H9 (cell line): ENCODE results near the gene NEURL1B. TPM values are rescaled to one million over a fixed set of nuclear protein-coding genes. Genes with fewer than 3 reads are reported as not detected.

Experiments used
- DNase-seq: peaks from one replicate; pipeline ENCODE4 v3.0.0-alpha.2; 2017
- H2AFZ ChIP-seq: one replicate; pipeline ENCODE4 v1.6.1; 2013; ENCODE audit warnings: mild to moderate bottlenecking, low read length, control low read depth, moderate library complexity
- H2AK5ac ChIP-seq: 2 replicates; pipeline ENCODE4 v1.6.1; 2013; ENCODE audit warnings: low read length, control low read depth, mixed read lengths; ENCODE audit not compliant: insufficient read length
- H2BK120ac ChIP-seq: one replicate; pipeline ENCODE4 v1.6.1; 2013; ENCODE audit warnings: low read depth, mild to moderate bottlenecking, low read length, control low read depth, inconsistent platforms; ENCODE audit not compliant: poor library complexity, severe bottlenecking
- H2BK12ac ChIP-seq: 2 replicates; pipeline ENCODE4 v1.6.1; 2013; ENCODE audit warnings: low read length, control low read depth, mixed read lengths, low read depth; ENCODE audit not compliant: insufficient read length
- H2BK15ac ChIP-seq: 2 replicates; pipeline ENCODE4 v1.6.1; 2013; ENCODE audit warnings: low read depth, low read length, control low read depth
- H2BK20ac ChIP-seq: one replicate; pipeline ENCODE4 v1.6.1; 2013; ENCODE audit warnings: low read depth, mild to moderate bottlenecking, low read length, control low read depth, inconsistent platforms; ENCODE audit not compliant: poor library complexity, severe bottlenecking
- H2BK5ac ChIP-seq: 2 replicates; pipeline ENCODE4 v1.6.1; 2013; ENCODE audit warnings: low read length, control low read depth, mixed read lengths; ENCODE audit not compliant: insufficient read length
- H3K14ac ChIP-seq: 2 replicates; pipeline ENCODE4 v1.6.1; 2013; ENCODE audit warnings: low read length, control low read depth; ENCODE audit not compliant: insufficient read depth
- H3K18ac ChIP-seq: 2 replicates; pipeline ENCODE4 v1.6.1; 2013; ENCODE audit warnings: low read depth, mild to moderate bottlenecking, mixed read lengths, low read length, control low read depth; ENCODE audit not compliant: insufficient read length
- H3K23ac ChIP-seq: 2 replicates; pipeline ENCODE4 v1.6.1; 2013; ENCODE audit warnings: low read length, control low read depth, mixed read lengths, low read depth; ENCODE audit not compliant: insufficient read length
- H3K23me2 ChIP-seq: 2 replicates; pipeline ENCODE4 v1.6.1; 2013; ENCODE audit warnings: low read depth, mild to moderate bottlenecking, mixed read lengths, low read length, control low read depth; ENCODE audit not compliant: insufficient read length, poor library complexity, severe bottlenecking
- H3K27ac ChIP-seq: 2 replicates; pipeline ENCODE4 v1.5.1; 2013; ENCODE audit warnings: low read length, control low read depth, mixed read lengths, low read depth; ENCODE audit not compliant: insufficient read length
- H3K27me3 ChIP-seq: 2 replicates; pipeline ENCODE4 v1.6.1; 2013; ENCODE audit warnings: low read length, control low read depth, inconsistent platforms; ENCODE audit not compliant: insufficient read depth
- H3K4ac ChIP-seq: 2 replicates; pipeline ENCODE4 v1.6.1; 2013; ENCODE audit warnings: low read depth, mild to moderate bottlenecking, control low read depth, inconsistent platforms, low read length, moderate library complexity
- H3K4me1 ChIP-seq: 2 replicates; pipeline ENCODE4 v1.6.1; 2013; ENCODE audit warnings: low read length, control low read depth, inconsistent platforms; ENCODE audit not compliant: insufficient read depth
- H3K4me2 ChIP-seq: 2 replicates; pipeline ENCODE4 v1.6.1; 2013; ENCODE audit warnings: low read length, control low read depth, mixed read lengths; ENCODE audit not compliant: insufficient read length, insufficient read depth
- H3K56ac ChIP-seq: 2 replicates; pipeline ENCODE4 v1.6.1; 2013; ENCODE audit warnings: low read depth, mild to moderate bottlenecking, mixed read lengths, low read length, control low read depth; ENCODE audit not compliant: insufficient read length
- H3K79me1 ChIP-seq: 2 replicates; pipeline ENCODE4 v1.6.1; 2013; ENCODE audit warnings: low read depth, mild to moderate bottlenecking, moderate library complexity, low read length, control low read depth, inconsistent platforms; ENCODE audit not compliant: insufficient read depth, poor library complexity, severe bottlenecking
- H3K79me2 ChIP-seq: 2 replicates; pipeline ENCODE4 v1.6.1; 2013; ENCODE audit warnings: low read length, control low read depth, inconsistent platforms; ENCODE audit not compliant: insufficient read depth
- H3K9ac ChIP-seq: 2 replicates; pipeline ENCODE4 v1.6.1; 2013; ENCODE audit warnings: low read length, control low read depth, mixed read lengths; ENCODE audit not compliant: insufficient read length; ENCODE audit errors: extremely low read depth
- H3K9me3 ChIP-seq: one replicate; pipeline ENCODE4 v1.6.1; 2013; ENCODE audit warnings: low read depth, low read length, inconsistent platforms; ENCODE audit not compliant: control insufficient read depth
- H3T11ph ChIP-seq: one replicate; pipeline ENCODE4 v1.6.1; 2013; ENCODE audit warnings: mild to moderate bottlenecking, low read length, control low read depth, inconsistent platforms
- H4K20me1 ChIP-seq: one replicate; pipeline ENCODE4 v1.6.1; 2013; ENCODE audit not compliant: control insufficient read depth, insufficient read length, insufficient read depth
- H4K5ac ChIP-seq: 2 replicates; pipeline ENCODE4 v1.6.1; 2013; ENCODE audit warnings: low read depth, mild to moderate bottlenecking, mixed read lengths, low read length, control low read depth; ENCODE audit not compliant: insufficient read length
- H4K8ac ChIP-seq: replicated peaks from 2 replicates; pipeline ENCODE4 v1.6.1; 2013; ENCODE audit warnings: low read length, control low read depth, mixed read lengths, low read depth; ENCODE audit not compliant: insufficient read length
- H4K91ac ChIP-seq: 2 replicates; pipeline ENCODE4 v1.6.1; 2013; ENCODE audit warnings: low read depth, mild to moderate bottlenecking, moderate library complexity, mixed read lengths, low read length, control low read depth; ENCODE audit not compliant: insufficient read length
- H3K27ac Mint-ChIP-seq, 3 experiments: 2 replicates in 2 of 3; 3 replicates in 1 of 3; pipeline ENCODE4 v1.8.0; 2020 to 2021; ENCODE audit warnings: mixed read lengths in 3 of 3, mild to moderate bottlenecking in 1 of 3, moderate library complexity in 1 of 3
- H3K27me3 Mint-ChIP-seq: 2 replicates; pipeline ENCODE4 v1.8.0; 2021; ENCODE audit warnings: low read depth, mild to moderate bottlenecking, moderate library complexity, mixed read lengths
- H3K36me3 Mint-ChIP-seq, 3 experiments: 2 replicates in 2 of 3; 3 replicates in 1 of 3; pipeline ENCODE4 v1.8.0; 2020 to 2021; ENCODE audit warnings: low read depth in 3 of 3, mixed read lengths in 3 of 3; ENCODE audit not compliant: insufficient read depth in 1 of 3
- H3K4me1 Mint-ChIP-seq, 2 experiments: 2 replicates each; pipeline ENCODE4 v1.8.0; 2020; ENCODE audit warnings: mixed read lengths in 2 of 2
- H3K4me3 Mint-ChIP-seq, 2 experiments: 2 replicates in 1 of 2; 3 replicates in 1 of 2; pipeline ENCODE4 v1.8.0; 2020 to 2021; ENCODE audit warnings: mild to moderate bottlenecking in 2 of 2, mixed read lengths in 2 of 2, moderate library complexity in 1 of 2
- H3K9me3 Mint-ChIP-seq, 2 experiments: 2 replicates in 1 of 2; 3 replicates in 1 of 2; pipeline ENCODE4 v1.8.0; 2020; ENCODE audit warnings: mild to moderate bottlenecking in 2 of 2, mixed read lengths in 2 of 2, moderate library complexity in 1 of 2
- WGBS: extraction: QIAGEN DNeasy Blood & Tissue Kit; methylation state at CpG from one replicate; pipeline ENCODE4 v1.1.7; 2013; ENCODE audit warnings: missing lambda C conversion rate, low lambda C conversion rate, mixed read lengths; ENCODE audit not compliant: insufficient read length; ENCODE audit errors: extremely low coverage; 5-methylcytosine and 5-hydroxymethylcytosine counted together
- total RNA-seq: library from RNA; stranded (reverse); gene quantifications from 2 replicates; pipeline ENCODE4 v1.2.1, GENCODE V29; 2021
- TF ChIP-seq, protein P1 (sequence below): fragments of 200-600 bp; sonication (generic); conservative IDR thresholded peaks from 3 replicates; pipeline ENCODE4 v1.8.0; 2021; ENCODE audit warnings: antibody characterized with exemption, mild to moderate bottlenecking

NEURL1B gene
- total RNA-seq, 1 experiment from 2014 or later, result 3.6 TPM

DNA sequence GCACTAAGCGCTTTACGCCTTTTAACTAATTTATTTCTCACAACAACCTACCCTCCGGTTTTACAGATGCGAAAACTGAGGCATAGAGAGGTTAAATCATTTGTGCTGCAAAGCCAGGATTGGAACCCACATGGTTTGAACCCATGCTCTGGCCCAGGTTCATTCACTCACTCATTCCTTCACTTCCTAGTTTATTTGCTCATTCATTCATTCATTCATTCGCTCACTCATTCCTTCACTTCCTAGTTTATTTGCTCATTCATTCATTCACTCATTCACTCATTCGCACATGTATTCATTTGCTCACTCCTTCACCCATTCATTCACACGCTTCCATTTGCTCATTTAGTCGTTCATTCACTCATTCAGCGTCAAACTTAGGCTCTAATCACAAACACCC is 29.4 kb downstream of the NEURL1B start:
- no peak overlapping the region for H2AFZ ChIP-seq
- no peak overlapping the region for H3K4ac ChIP-seq
- no peak overlapping the region for H2BK15ac ChIP-seq
- H3K4me2 ChIP-seq, result no peak overlapping the region
- H3K27ac ChIP-seq, result no peak overlapping the region
- H3K23me2 ChIP-seq, result no peaks in the 10 kb centered on the region
- Mint-ChIP-seq H3K36me3 (peaks cover 0 to 4% (median 0%) of the 10 kb centered on the region in 3 experiments; a peak in 1 of 7 replicates), H3K4me3 (no peak overlapping the region), H3K4me1 (peaks cover 0 to 13% of the 10 kb centered on the region in 2 experiments; a peak in 2 of 4 replicates), H3K9me3 (no peaks in the 10 kb centered on the region), H3K27ac (no peak overlapping the region), H3K27me3 (no peaks in the 10 kb centered on the region)
- no peak overlapping the region for H2AK5ac ChIP-seq
- H4K8ac ChIP-seq, result no peak overlapping the region
- WGBS, result no CpG with 5 or more reads among the region's 9 CpGs
- DNase-seq, result no peak
- no peaks in the 10 kb centered on the region for H3K4me1 ChIP-seq
- H3K79me1 ChIP-seq, result no peaks in the 10 kb centered on the region
- H4K20me1 ChIP-seq, result no peaks in the 10 kb centered on the region
- H3K9me3 ChIP-seq, result no peaks in the 10 kb centered on the region
- H3K56ac ChIP-seq, result no peak overlapping the region
- H3K27me3 ChIP-seq, result no peaks in the 10 kb centered on the region; the same call in 1 of the 2 replicates
- H3K9ac ChIP-seq, result no peak overlapping the region
- no peak overlapping the region for H2BK5ac ChIP-seq
- H2BK12ac ChIP-seq, result no peak overlapping the region
- H3K23ac ChIP-seq, result no peak overlapping the region
- no peak overlapping the region for H2BK120ac ChIP-seq
- no peak overlapping the region for H4K91ac ChIP-seq
- no peak overlapping the region for H3K18ac ChIP-seq
- H2BK20ac ChIP-seq, result no peak overlapping the region
- TF ChIP-seq, protein P1, sequence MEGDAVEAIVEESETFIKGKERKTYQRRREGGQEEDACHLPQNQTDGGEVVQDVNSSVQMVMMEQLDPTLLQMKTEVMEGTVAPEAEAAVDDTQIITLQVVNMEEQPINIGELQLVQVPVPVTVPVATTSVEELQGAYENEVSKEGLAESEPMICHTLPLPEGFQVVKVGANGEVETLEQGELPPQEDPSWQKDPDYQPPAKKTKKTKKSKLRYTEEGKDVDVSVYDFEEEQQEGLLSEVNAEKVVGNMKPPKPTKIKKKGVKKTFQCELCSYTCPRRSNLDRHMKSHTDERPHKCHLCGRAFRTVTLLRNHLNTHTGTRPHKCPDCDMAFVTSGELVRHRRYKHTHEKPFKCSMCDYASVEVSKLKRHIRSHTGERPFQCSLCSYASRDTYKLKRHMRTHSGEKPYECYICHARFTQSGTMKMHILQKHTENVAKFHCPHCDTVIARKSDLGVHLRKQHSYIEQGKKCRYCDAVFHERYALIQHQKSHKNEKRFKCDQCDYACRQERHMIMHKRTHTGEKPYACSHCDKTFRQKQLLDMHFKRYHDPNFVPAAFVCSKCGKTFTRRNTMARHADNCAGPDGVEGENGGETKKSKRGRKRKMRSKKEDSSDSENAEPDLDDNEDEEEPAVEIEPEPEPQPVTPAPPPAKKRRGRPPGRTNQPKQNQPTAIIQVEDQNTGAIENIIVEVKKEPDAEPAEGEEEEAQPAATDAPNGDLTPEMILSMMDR, result no peak
- H3K79me2 ChIP-seq, result no peaks in the 10 kb centered on the region
- no peak overlapping the region for H3K14ac ChIP-seq
- H4K5ac ChIP-seq, result no peak overlapping the region
- H3T11ph ChIP-seq, result no peak overlapping the region
